Mesenchymal stem cell (in vitro differentiated cells and primary cell): ENCODE data around the gene ZNF692.

ENCODE experiments used
- DNase-seq: peaks from one replicate; pipeline ENCODE4 v3.0.0-alpha.2; 2013
- H2AFZ ChIP-seq: one replicate; pipeline ENCODE4 v1.6.1; 2013; ENCODE audit warnings: low read depth, mild to moderate bottlenecking, control low read depth, inconsistent platforms, low read length, moderate library complexity
- H2AK5ac ChIP-seq: 2 replicates; pipeline ENCODE4 v1.6.1; 2013; ENCODE audit warnings: low read length, moderate library complexity, mild to moderate bottlenecking, inconsistent platforms; ENCODE audit not compliant: severe bottlenecking
- H2BK120ac ChIP-seq: one replicate; pipeline ENCODE4 v1.6.1; 2013; ENCODE audit warnings: low read depth, mild to moderate bottlenecking, inconsistent platforms, low read length, moderate library complexity
- H2BK12ac ChIP-seq, 2 experiments: one replicate each; pipeline ENCODE4 v1.6.1; 2013; ENCODE audit warnings: inconsistent platforms in 2 of 2, low read length in 2 of 2, mild to moderate bottlenecking in 2 of 2, moderate library complexity in 2 of 2, control low read depth in 1 of 2
- H2BK15ac ChIP-seq: one replicate; pipeline ENCODE4 v1.6.1; 2013; ENCODE audit warnings: mild to moderate bottlenecking, low read depth, inconsistent platforms; ENCODE audit not compliant: poor library complexity, severe bottlenecking
- H2BK5ac ChIP-seq: 2 replicates; pipeline ENCODE4 v1.6.1; 2013; ENCODE audit warnings: low read depth, mild to moderate bottlenecking, low read length, control low read depth, inconsistent platforms; ENCODE audit not compliant: poor library complexity, severe bottlenecking
- H3K14ac ChIP-seq, 2 experiments: one replicate each; pipeline ENCODE4 v1.6.1; 2013; ENCODE audit warnings: inconsistent platforms in 2 of 2, low read length in 2 of 2, control low read depth in 1 of 2, mild to moderate bottlenecking in 1 of 2, moderate library complexity in 1 of 2
- H3K18ac ChIP-seq, 2 experiments: one replicate each; pipeline ENCODE4 v1.6.1; 2013; ENCODE audit warnings: inconsistent platforms in 2 of 2, low read length in 2 of 2, control low read depth in 1 of 2, low read depth in 1 of 2, mild to moderate bottlenecking in 1 of 2
- H3K23ac ChIP-seq, 2 experiments: one replicate each; pipeline ENCODE4 v1.6.1; 2013; ENCODE audit warnings: inconsistent platforms in 2 of 2, low read length in 2 of 2, mild to moderate bottlenecking in 2 of 2, moderate library complexity in 2 of 2, control low read depth in 1 of 2
- H3K27ac ChIP-seq: 2 replicates; pipeline ENCODE4 v1.5.1; 2013; ENCODE audit warnings: mild to moderate bottlenecking, moderate library complexity, low read length, control low read depth, inconsistent platforms; ENCODE audit not compliant: poor library complexity, severe bottlenecking
- H3K27me3 ChIP-seq, 2 experiments: 2 replicates each; pipeline versions ENCODE4 v1.6.1 to v1.7.0; 2013; ENCODE audit warnings: low read length in 2 of 2, mild to moderate bottlenecking in 2 of 2, moderate library complexity in 2 of 2, control low read depth in 1 of 2, inconsistent platforms in 1 of 2; ENCODE audit not compliant: control insufficient read depth in 1 of 2, insufficient read depth in 1 of 2
- H3K36me3 ChIP-seq, 2 experiments: 2 replicates each; pipeline versions ENCODE4 v1.6.1 to v1.7.0; 2013; ENCODE audit warnings: low read length in 2 of 2, control low read depth in 1 of 2, inconsistent platforms in 1 of 2, low read depth in 1 of 2, mild to moderate bottlenecking in 1 of 2; ENCODE audit not compliant: insufficient read depth in 2 of 2, control insufficient read depth in 1 of 2
- H3K4ac ChIP-seq, 2 experiments: one replicate each; pipeline ENCODE4 v1.6.1; 2013; ENCODE audit warnings: inconsistent platforms in 2 of 2, low read length in 2 of 2, mild to moderate bottlenecking in 2 of 2, moderate library complexity in 2 of 2, control low read depth in 1 of 2, low read depth in 1 of 2
- H3K4me1 ChIP-seq: 2 replicates; pipeline ENCODE4 v1.6.1; 2013; ENCODE audit warnings: low read depth, low read length, control low read depth; ENCODE audit not compliant: control insufficient read depth, insufficient read depth
- H3K4me2 ChIP-seq: 2 replicates; pipeline ENCODE4 v1.6.1; 2013; ENCODE audit warnings: low read length, mild to moderate bottlenecking, inconsistent platforms; ENCODE audit not compliant: poor library complexity, severe bottlenecking
- H3K4me3 ChIP-seq, 2 experiments: 2 replicates each; pipeline versions ENCODE4 v1.5.1 to v1.7.0; 2013; ENCODE audit warnings: low read length in 2 of 2, mild to moderate bottlenecking in 2 of 2, control low read depth in 1 of 2, low read depth in 1 of 2; ENCODE audit not compliant: insufficient read depth in 1 of 2
- H3K79me1 ChIP-seq: replicated peaks from 2 replicates; pipeline ENCODE4 v1.6.1; 2013; ENCODE audit warnings: mild to moderate bottlenecking, control low read depth, low read length, inconsistent platforms; ENCODE audit not compliant: poor library complexity, severe bottlenecking
- H3K9ac ChIP-seq: 2 replicates; pipeline ENCODE4 v1.7.0; 2013; ENCODE audit warnings: mild to moderate bottlenecking, low read length, moderate library complexity
- H3K9me3 ChIP-seq: 2 replicates; pipeline ENCODE4 v1.7.0; 2013; ENCODE audit warnings: mild to moderate bottlenecking, low read length; ENCODE audit not compliant: control insufficient read depth
- H4K8ac ChIP-seq: one replicate; pipeline ENCODE4 v1.6.1; 2013; ENCODE audit warnings: inconsistent platforms, mild to moderate bottlenecking, low read length, moderate library complexity
- H4K91ac ChIP-seq: one replicate; pipeline ENCODE4 v1.6.1; 2013; ENCODE audit warnings: mild to moderate bottlenecking, low read length, inconsistent platforms
- WGBS: methylation state at CpG from one replicate; pipeline ENCODE4 v1.1.7; 2013; ENCODE audit warnings: mixed read lengths; 5-methylcytosine and 5-hydroxymethylcytosine counted together

Gene ZNF692

GRCh38 chr1:248858096-248858890, 592 bp downstream of the ZNF692 start:
- Histone ChIP-seq H3K4ac (peak overlapping the region; percentile 74 to 81), H2AFZ (peak overlapping the region; percentile 49), H3K9ac (peak overlapping the region; percentile 92), H3K36me3 (peaks cover 23 to 25% of the 10 kb centered on the region in 2 experiments), H2BK12ac (peak overlapping the region in 1 of 2 experiments; percentile 67), H3K14ac (peak overlapping the region in 1 of 2 experiments; percentile 2), H2AK5ac (peak overlapping the region; percentile 74), H3K27me3 (no peaks in the 10 kb centered on the region), H2BK120ac (peak overlapping the region; percentile 55), H3K4me2 (peak overlapping the region; percentile 94), H3K18ac (peak overlapping the region; percentile 58 to 92), H4K91ac (peak overlapping the region; percentile 80), H3K23ac (peak overlapping the region in 1 of 2 experiments; percentile 34), H3K4me1 (peaks cover 28% of the 10 kb centered on the region), H3K79me1 (peaks cover 38% of the 10 kb centered on the region), H3K9me3 (no peaks in the 10 kb centered on the region), H3K27ac (peak overlapping the region; percentile 55), H4K8ac (peak overlapping the region; percentile 95), H3K4me3 (peak overlapping the region; percentile 63 to 86), H2BK15ac (peak overlapping the region; percentile 89), H2BK5ac (no peak overlapping the region)
- 1% methylated on average over 36 of the region's 45 CpGs for WGBS
- DNase-seq: peak; percentile 80

- peak overlapping the region; percentile 63 to 86 for H3K4me3 ChIP-seq
- no peak for DNase-seq
- 33% methylated on average over 3 of the region's 4 CpGs for WGBS
- peaks cover 25 to 26% of the 10 kb centered on the region in 2 experiments for H3K36me3 ChIP-seq
- H3K4me2 ChIP-seq: peak overlapping the region; percentile 94
- H3K9me3 ChIP-seq: no peaks in the 10 kb centered on the region
- peak overlapping the region in 1 of 2 experiments; percentile 80 for H2BK12ac ChIP-seq
- H4K91ac ChIP-seq: peak overlapping the region; percentile 80
- H3K18ac ChIP-seq: peak overlapping the region; percentile 58 to 92
- no peak overlapping the region for H3K27ac ChIP-seq
- no peaks in the 10 kb centered on the region for H3K27me3 ChIP-seq
- peaks cover 40% of the 10 kb centered on the region for H3K79me1 ChIP-seq
- H2BK120ac ChIP-seq: no peak overlapping the region
- H2AK5ac ChIP-seq: peak overlapping the region; percentile 74
- H2AFZ ChIP-seq: peak overlapping the region; percentile 49
- H3K4me1 ChIP-seq: peaks cover 23% of the 10 kb centered on the region
- peak overlapping the region; percentile 70 to 71 for H3K4ac ChIP-seq
- peak overlapping the region; percentile 65 for H2BK15ac ChIP-seq
- H4K8ac ChIP-seq: peak overlapping the region; percentile 95
- H2BK5ac ChIP-seq: no peak overlapping the region
- peak overlapping the region; percentile 92 for H3K9ac ChIP-seq
- H3K14ac ChIP-seq: peak overlapping the region in 1 of 2 experiments; percentile 96
- H3K23ac ChIP-seq: peak overlapping the region in 1 of 2 experiments; percentile 90
Observed at GRCh38 chr1:248857749-248858095, 1.2 kb downstream of the ZNF692 start.

GRCh38 chr1:248857201-248857600, 1.7 kb downstream of the ZNF692 start:
- Histone ChIP-seq H3K23ac (no peak overlapping the region), H2AK5ac (peak overlapping the region; percentile 74), H3K4me2 (no peak overlapping the region), H3K27ac (no peak overlapping the region), H3K27me3 (no peaks in the 10 kb centered on the region), H3K4me3 (peak overlapping the region in 1 of 2 experiments; percentile 86), H3K9ac (peak overlapping the region; percentile 92), H3K18ac (no peak overlapping the region), H3K79me1 (peaks cover 43% of the 10 kb centered on the region), H3K14ac (no peak overlapping the region), H3K9me3 (no peaks in the 10 kb centered on the region), H2BK5ac (no peak overlapping the region), H3K36me3 (peaks cover 29% of the 10 kb centered on the region in 2 experiments), H3K4ac (no peak overlapping the region), H4K8ac (no peak overlapping the region), H2BK120ac (no peak overlapping the region), H2AFZ (no peak overlapping the region), H3K4me1 (peaks cover 20% of the 10 kb centered on the region), H4K91ac (no peak overlapping the region), H2BK12ac (no peak overlapping the region), H2BK15ac (no peak overlapping the region)
- 100% methylated on average over 4 of the region's 7 CpGs for WGBS
- DNase-seq: no peak

- Histone ChIP-seq H3K27ac (no peak overlapping the region), H2BK15ac (no peak overlapping the region), H4K8ac (no peak overlapping the region), H3K23ac (no peak overlapping the region), H2AFZ (no peak overlapping the region), H2BK120ac (no peak overlapping the region), H4K91ac (no peak overlapping the region), H3K9me3 (no peaks in the 10 kb centered on the region), H2AK5ac (no peak overlapping the region), H3K36me3 (peaks cover 36 to 39% of the 10 kb centered on the region in 2 experiments), H3K27me3 (no peaks in the 10 kb centered on the region), H2BK5ac (no peak overlapping the region), H3K4me1 (peaks cover 20% of the 10 kb centered on the region), H3K4ac (no peak overlapping the region), H3K18ac (no peak overlapping the region), H3K79me1 (peaks cover 50% of the 10 kb centered on the region), H3K4me2 (no peak overlapping the region), H3K9ac (no peak overlapping the region), H3K14ac (no peak overlapping the region), H3K4me3 (no peak overlapping the region), H2BK12ac (no peak overlapping the region)
- WGBS: no CpG with 5 or more reads among the region's 1 CpG
- no peak for DNase-seq
Observed at GRCh38 chr1:248856176-248856575, 2.7 kb downstream of the ZNF692 start.
